ENCODE measurements around the gene ZFYVE9. TPM values are rescaled to one million over a fixed set of nuclear protein-coding genes. Genes with fewer than 3 reads are reported as not detected.

ZFYVE9 gene
- total RNA-seq, 1 donor from 2014 or later, result 16.5 TPM

GRCh38 chr1:52294580-52294979 is 152.7 kb downstream of the ZFYVE9 start:
- Histone ChIP-seq H3K36me3 (ENCODE audit: insufficient read depth, low read length) (no peaks in the 10 kb centered on the region), H3K4me3 (ENCODE audit: insufficient read depth, low read depth, low read length) (no peak overlapping the region), H3K4me1 (ENCODE audit: insufficient read depth, low read length) (no peaks in the 10 kb centered on the region), H4K20me1 (ENCODE audit: insufficient read depth, low read length) (no peaks in the 10 kb centered on the region), H3K27me3 (ENCODE audit: insufficient read depth, low read length) (no peaks in the 10 kb centered on the region), H3K27ac (ENCODE audit: low read depth, low read length) (no peak overlapping the region), H3K4me2 (ENCODE audit: low read length) (no peak overlapping the region), H2AFZ (ENCODE audit: low read depth, low read length) (no peak overlapping the region), H3K9me3 (ENCODE audit: insufficient read depth, low read depth, low read length) (no peaks in the 10 kb centered on the region), H3K79me2 (ENCODE audit: insufficient read depth, low read length) (no peaks in the 10 kb centered on the region), H3K9ac (ENCODE audit: low read length) (no peak overlapping the region)
- Mint-ChIP-seq H3K27me3 (ENCODE audit: low read depth, unreplicated experiment) (no peaks in the 10 kb centered on the region), H3K36me3 (ENCODE audit: low read depth, unreplicated experiment) (peaks cover 6% of the 10 kb centered on the region), H3K4me3 (ENCODE audit: unreplicated experiment) (no peak overlapping the region), H3K27ac (ENCODE audit: unreplicated experiment) (no peak overlapping the region), H3K4me1 (ENCODE audit: low read depth, unreplicated experiment) (no peaks in the 10 kb centered on the region), H3K9me3 (ENCODE audit: unreplicated experiment) (no peaks in the 10 kb centered on the region)
- DNase-seq (ENCODE audit: low read depth) (no peak), FAIRE-seq (no peak)
- no peak for TF ChIP-seq CTCF (IDR thresholded peaks at IDR 0.05; ENCODE audit: insufficient read depth, low read depth, low read length)
- no peak for TF ChIP-seq EZH2 (IDR thresholded peaks at IDR 0.05; ENCODE audit: insufficient read depth, low read length)

DNA sequence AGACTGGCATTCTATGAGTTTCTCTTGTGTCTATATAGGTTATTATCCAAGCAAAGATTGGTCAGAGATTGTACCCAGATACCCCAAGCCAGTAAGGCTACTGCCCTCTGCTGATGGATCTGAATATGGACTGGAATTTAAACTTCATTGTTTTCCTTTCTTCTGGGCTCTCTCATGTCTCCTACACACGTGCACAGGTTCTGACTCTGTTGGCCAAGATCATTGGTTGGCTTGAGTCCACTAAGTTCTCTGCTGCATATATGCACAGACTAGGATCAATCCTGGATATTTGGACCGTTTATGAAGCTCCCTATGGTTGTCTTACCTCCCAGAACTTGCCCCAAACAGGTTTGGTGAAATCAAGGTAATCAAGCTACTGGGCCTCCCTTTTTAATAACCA is 154.5 kb downstream of the ZFYVE9 start:
- H3K27ac ChIP-seq (ENCODE audit: low read depth, low read length), result no peak overlapping the region
- peak; percentile 79 for TF ChIP-seq CTCF (IDR thresholded peaks at IDR 0.05; ENCODE audit: insufficient read depth, low read depth, low read length)
- TF ChIP-seq EZH2 (IDR thresholded peaks at IDR 0.05; ENCODE audit: insufficient read depth, low read length), result no peak
- no peak overlapping the region for H3K4me3 Mint-ChIP-seq (ENCODE audit: unreplicated experiment)
- no peaks in the 10 kb centered on the region for H3K27me3 Mint-ChIP-seq (ENCODE audit: low read depth, unreplicated experiment)
- H3K4me2 ChIP-seq (ENCODE audit: low read length), result no peak overlapping the region
- no peak overlapping the region for H3K9ac ChIP-seq (ENCODE audit: low read length)
- H3K36me3 ChIP-seq (ENCODE audit: insufficient read depth, low read length), result no peaks in the 10 kb centered on the region
- H3K4me3 ChIP-seq (ENCODE audit: insufficient read depth, low read depth, low read length), result no peak overlapping the region
- no peak overlapping the region for H2AFZ ChIP-seq (ENCODE audit: low read depth, low read length)
- no peaks in the 10 kb centered on the region for H3K9me3 ChIP-seq (ENCODE audit: insufficient read depth, low read depth, low read length)
- no peaks in the 10 kb centered on the region for H3K27me3 ChIP-seq (ENCODE audit: insufficient read depth, low read length)
- H3K4me1 ChIP-seq (ENCODE audit: insufficient read depth, low read length), result no peaks in the 10 kb centered on the region
- H3K4me1 Mint-ChIP-seq (ENCODE audit: low read depth, unreplicated experiment), result no peaks in the 10 kb centered on the region
- no peaks in the 10 kb centered on the region for H3K9me3 Mint-ChIP-seq (ENCODE audit: unreplicated experiment)
- no peak overlapping the region for H3K27ac Mint-ChIP-seq (ENCODE audit: unreplicated experiment)
- peak; percentile 54 for FAIRE-seq
- DNase-seq (ENCODE audit: low read depth), result peak; percentile 46
- no peaks in the 10 kb centered on the region for H4K20me1 ChIP-seq (ENCODE audit: insufficient read depth, low read length)
- H3K79me2 ChIP-seq (ENCODE audit: insufficient read depth, low read length), result no peaks in the 10 kb centered on the region
- peaks cover 6% of the 10 kb centered on the region for H3K36me3 Mint-ChIP-seq (ENCODE audit: low read depth, unreplicated experiment)

- no peaks in the 10 kb centered on the region for H3K27me3 Mint-ChIP-seq (ENCODE audit: low read depth, unreplicated experiment)
- no peak for TF ChIP-seq EZH2 (IDR thresholded peaks at IDR 0.05; ENCODE audit: insufficient read depth, low read length)
- TF ChIP-seq CTCF (IDR thresholded peaks at IDR 0.05; ENCODE audit: insufficient read depth, low read depth, low read length), result no peak
- no peaks in the 10 kb centered on the region for H3K4me1 ChIP-seq (ENCODE audit: insufficient read depth, low read length)
Observed at GRCh38 chr1:52305417-52306226, 163.7 kb downstream of the ZFYVE9 start.

More at GRCh38 chr1:52305417-52306226, 163.7 kb downstream of the ZFYVE9 start:
- Histone ChIP-seq H3K27ac (ENCODE audit: low read depth, low read length) (no peak overlapping the region), H3K9ac (ENCODE audit: low read length) (no peak overlapping the region), H3K36me3 (ENCODE audit: insufficient read depth, low read length) (no peaks in the 10 kb centered on the region), H3K4me2 (ENCODE audit: low read length) (no peak overlapping the region), H3K79me2 (ENCODE audit: insufficient read depth, low read length) (no peaks in the 10 kb centered on the region), H3K27me3 (ENCODE audit: insufficient read depth, low read length) (no peaks in the 10 kb centered on the region), H3K4me3 (ENCODE audit: insufficient read depth, low read depth, low read length) (no peak overlapping the region), H2AFZ (ENCODE audit: low read depth, low read length) (no peak overlapping the region), H3K9me3 (ENCODE audit: insufficient read depth, low read depth, low read length) (no peaks in the 10 kb centered on the region), H4K20me1 (ENCODE audit: insufficient read depth, low read length) (no peaks in the 10 kb centered on the region)
- FAIRE-seq, result no peak
- Mint-ChIP-seq H3K27ac (ENCODE audit: unreplicated experiment) (no peak overlapping the region), H3K4me3 (ENCODE audit: unreplicated experiment) (no peak overlapping the region), H3K36me3 (ENCODE audit: low read depth, unreplicated experiment) (peaks cover under 1% of the 10 kb centered on the region), H3K9me3 (ENCODE audit: unreplicated experiment) (no peaks in the 10 kb centered on the region), H3K4me1 (ENCODE audit: low read depth, unreplicated experiment) (no peaks in the 10 kb centered on the region)
- DNase-seq (ENCODE audit: low read depth), result no peak

Data from astrocyte (in vitro differentiated cells and primary cell).